ELR (cell line): ENCODE results near the gene LDAH.
A peak's percentile ranks its signal among the peaks of the same experiment; 100 is the strongest.

ENCODE experiments used
- DNase-seq: peaks from one replicate; pipeline ENCODE4 v3.0.0-alpha.2; 2015; ENCODE audit warnings: low read depth

Gene LDAH

GRCh38 chr2:20781656-20782265, 41.1 kb downstream of the LDAH start:
- DNase-seq: peak; percentile 43

DNA sequence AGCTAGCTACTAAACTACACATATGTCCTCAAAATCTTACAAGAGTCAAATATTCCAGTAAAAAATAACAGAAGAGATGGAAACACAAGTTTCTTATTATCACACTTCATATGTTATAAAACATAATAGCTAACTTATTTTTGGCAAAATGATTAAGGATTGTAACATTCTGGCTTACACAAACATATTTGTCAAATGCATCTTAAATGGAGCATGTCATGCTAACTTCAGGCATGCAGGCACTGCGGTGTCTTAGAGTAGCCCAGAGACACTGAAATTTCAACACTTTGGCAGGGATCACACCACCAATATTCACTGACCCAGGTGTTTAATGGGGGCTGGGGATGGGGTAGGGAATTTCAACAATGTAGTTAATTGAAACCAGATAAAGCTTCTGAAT, 51.6 kb downstream of the LDAH start:
- no peak for DNase-seq

DNA sequence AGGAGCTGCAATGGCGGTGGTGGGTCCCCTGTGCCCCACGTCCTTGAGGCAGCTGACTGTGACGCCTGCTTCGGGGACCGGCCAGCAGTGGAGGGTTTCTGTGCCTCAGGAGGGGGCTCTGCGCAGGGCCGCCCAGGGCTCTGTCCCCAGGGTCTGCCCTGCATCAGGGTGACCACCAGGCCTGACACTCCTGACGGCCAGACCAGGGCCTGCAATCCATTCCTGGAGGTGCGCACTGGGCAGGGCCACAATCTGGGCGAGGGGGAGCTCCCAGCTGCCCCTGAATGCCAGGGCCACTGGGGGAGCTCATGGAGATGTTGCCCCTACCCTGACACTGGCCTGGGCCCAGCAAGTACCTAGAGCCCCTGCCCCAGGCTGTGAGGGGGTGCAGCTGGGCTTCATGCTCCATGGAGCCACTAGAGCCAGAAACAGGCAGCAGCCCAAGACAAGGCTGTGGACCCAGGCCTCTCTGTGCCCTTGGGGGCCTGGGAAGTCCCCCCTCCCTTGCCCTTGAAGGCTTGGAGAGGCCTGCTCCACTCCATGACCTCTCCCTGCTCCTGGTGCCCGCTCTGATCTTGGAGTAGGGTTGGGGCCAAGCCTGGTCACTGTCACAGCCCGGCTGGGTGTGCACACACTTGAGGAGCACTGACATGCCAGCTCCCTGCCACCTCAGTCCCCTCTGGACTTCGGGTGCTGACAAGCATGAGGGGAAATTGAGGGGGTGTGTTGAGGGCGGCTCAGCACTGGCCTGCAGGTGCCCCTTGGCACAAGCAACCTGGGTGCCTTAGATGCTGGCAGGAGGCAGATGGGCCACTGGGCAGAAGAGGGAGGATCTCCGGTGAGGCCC, 55.9 kb downstream of the LDAH start:
- DNase-seq: no peak

DNA sequence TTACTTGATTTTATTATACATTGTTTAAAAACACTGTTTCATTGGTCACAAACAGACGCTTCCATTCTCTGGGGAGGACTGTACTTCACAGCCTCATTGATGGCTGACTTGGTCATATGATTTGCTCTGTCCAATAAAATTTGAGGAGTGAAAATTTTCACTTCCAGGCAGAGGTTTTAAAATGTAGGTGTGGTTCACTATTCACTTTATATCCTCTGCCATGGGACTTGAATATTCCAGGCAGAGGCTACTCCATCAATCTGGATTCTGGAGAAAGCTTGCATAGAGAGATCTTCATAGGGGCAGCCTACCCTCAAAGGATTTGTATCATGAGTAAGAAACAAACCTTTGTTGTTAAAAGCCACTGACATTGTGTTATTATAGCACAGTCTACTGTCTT, 56.7 kb downstream of the LDAH start:
- no peak for DNase-seq

- DNase-seq: no peak
Measured at GRCh38 chr2:20762945-20763683, 59.8 kb downstream of the LDAH start.

GRCh38 chr2:20759487-20759886, 63.4 kb downstream of the LDAH start:
- no peak for DNase-seq

GRCh38 chr2:20758997-20759396, 63.9 kb downstream of the LDAH start:
- no peak for DNase-seq

- no peak for DNase-seq
Measured at GRCh38 chr2:20757405-20758090, 65.4 kb downstream of the LDAH start.

DNA sequence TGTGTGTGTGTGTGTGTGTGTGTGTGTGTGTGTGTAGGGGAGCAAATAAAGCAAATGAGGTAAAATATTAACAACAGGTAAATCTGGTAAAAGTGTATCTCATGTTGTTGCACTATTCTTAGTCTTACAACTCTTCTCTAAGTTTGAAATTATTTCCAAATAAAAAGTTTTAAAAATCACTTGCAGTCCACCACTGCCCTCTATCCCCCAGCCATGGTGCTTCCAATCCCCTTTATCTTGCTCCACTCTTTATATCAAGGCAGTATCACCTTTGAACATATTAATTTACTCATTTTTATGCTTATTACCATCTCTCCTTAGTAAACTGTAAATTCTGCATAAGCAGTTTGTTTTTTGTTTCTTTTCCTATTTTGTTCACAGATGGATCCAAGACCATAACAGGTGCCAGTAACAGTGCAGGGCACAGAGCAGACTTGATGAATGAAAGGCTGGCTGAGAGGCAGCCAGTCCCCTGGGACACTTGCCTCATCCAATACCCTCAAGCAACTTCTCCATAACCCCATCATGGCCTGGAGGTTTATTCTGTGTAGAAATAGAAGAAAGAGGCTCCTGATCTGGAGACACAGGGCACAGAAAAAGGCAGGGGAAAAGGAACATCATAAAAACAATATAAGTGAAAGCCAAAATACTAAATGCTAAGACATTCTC, 67.6 kb downstream of the LDAH start:
- DNase-seq: peak; percentile 3

- no peak for DNase-seq
Measured at GRCh38 chr2:20752293-20752692, 70.6 kb downstream of the LDAH start.

- no peak for DNase-seq
Measured at GRCh38 chr2:20747317-20747716, 75.6 kb downstream of the LDAH start.

DNA sequence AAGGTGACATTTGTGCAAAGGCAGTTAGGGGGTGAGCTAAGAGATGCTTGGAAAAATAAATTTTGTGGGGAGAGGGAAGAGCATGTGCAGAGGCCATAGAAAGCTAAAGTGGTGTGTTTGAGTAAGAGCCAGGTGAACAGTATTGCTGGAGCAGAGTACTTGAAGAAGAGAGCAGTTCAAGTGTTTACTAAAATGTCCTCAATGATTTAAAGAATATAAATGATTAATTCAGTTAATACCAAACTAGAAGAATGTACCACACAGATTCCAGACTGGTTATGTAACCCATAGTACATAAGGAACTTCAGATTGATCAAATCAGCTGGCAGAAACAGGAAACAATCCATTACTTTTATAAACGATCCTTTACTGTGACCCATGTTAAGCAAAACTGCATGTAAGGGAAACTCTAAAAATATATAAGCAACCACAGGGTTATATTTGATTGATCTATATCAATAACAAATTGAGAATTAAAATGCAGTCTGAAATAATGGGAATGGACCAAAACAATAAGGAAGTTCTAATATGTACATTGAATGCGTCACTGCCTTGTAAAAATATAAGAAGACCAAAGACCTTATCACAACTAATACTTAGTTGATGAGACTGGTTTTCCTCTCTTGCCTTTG, 76.9 kb downstream of the LDAH start:
- no peak for DNase-seq

DNA sequence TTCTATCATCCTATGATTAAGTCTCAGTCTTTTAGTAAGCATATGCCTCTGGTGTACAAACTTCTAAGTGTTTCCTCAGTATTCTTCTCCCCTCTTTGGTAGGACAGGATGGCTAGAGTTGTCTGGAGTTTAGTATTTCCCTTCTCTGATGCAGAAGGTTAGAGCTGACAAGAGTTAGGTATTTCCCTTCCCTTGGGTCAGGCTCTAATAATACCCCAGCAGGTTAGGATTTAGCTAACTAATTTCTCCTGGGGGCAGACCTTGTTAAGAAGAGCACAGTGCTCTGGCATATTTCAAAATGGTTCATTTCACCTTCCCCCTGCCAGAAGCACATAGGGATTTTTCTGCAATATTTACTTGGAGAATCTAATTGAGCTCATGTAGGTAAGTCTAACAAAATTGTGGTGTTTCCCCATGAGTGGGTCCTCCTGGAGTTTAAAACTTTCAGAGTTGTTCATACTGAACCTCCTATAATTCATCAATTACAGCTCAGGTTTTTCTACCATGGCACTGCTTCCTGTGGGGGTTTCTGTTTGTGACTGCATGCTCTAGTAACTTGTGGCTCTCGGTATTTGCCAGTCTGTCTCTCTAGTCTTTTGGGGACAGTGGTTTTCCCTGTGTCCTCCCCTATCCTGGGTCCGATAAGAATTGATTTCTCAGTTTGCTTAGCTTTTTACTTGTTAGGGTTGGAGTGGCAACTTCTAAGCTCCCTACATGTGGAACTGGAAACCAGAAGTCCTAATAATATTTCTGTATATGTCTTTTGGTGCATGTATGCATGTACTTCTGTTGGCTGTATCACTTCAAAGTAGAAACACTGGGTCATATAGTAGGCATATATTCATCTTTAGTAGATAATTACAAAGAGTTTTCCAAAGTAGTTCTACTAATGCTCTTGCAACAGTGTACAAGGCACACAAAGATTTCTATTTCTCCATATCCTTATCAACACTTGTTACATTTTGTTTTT, 78.2 kb downstream of the LDAH start:
- DNase-seq: no peak

DNA sequence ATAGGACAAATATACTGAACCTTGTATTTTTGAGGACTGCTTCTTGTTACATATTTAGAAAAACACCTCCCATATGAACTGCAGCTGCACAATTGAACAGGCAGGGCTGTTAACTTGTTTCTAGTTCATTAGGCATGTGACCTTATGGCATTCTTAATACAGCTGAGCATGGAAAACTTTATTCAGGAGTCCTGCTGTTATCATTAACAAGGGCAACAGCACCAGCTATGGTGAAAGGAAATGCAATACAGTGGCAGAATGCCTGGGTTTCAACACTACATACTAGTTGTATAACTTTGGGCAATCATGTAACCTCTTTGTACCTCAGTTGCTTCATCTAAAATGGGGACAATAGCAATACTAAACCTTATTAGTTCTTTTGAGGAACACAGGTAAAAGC, 84.1 kb downstream of the LDAH start:
- no peak for DNase-seq

DNA sequence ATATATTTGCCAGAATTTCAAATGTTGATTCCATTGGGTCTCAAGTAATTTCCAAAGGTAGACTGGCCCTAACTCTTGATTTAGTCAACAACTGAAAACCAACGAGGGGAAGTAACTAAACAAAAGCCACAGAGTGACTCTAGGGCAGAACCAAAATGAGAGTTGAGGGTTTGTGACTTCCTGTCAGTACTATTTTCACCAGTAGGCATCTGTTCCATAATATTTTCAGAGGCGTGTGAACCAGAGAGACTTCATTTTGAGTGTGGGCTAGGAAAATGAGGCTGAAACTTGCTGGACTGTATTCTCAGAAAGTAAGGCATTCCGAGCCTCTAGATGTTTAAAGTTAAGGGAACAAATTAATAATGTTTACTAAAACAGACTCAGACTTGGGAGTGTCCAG, 85.4 kb downstream of the LDAH start:
- DNase-seq: no peak

GRCh38 chr2:20728114-20728758, 94.7 kb downstream of the LDAH start:
- no peak for DNase-seq

DNA sequence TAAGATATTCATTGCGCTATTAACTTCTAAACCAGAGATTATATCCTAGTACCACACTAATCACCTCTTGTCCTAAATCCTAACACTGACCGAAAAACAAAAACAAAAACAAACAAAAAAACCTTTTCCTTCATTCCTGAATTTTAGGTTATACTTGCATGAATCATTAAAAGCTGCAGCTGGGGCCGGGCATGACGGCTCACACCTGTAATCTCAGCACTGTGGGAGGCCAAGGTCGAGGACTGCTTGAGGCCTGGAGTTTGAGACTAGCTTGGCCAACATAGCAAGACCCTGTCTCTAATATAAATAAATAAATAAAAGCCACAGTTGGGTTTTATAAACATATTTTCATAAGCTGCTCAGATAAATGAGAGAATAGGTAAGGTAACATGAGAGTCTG, 96.0 kb downstream of the LDAH start:
- DNase-seq: no peak

- DNase-seq: no peak
Measured at GRCh38 chr2:20725782-20726181, 97.1 kb downstream of the LDAH start.

DNA sequence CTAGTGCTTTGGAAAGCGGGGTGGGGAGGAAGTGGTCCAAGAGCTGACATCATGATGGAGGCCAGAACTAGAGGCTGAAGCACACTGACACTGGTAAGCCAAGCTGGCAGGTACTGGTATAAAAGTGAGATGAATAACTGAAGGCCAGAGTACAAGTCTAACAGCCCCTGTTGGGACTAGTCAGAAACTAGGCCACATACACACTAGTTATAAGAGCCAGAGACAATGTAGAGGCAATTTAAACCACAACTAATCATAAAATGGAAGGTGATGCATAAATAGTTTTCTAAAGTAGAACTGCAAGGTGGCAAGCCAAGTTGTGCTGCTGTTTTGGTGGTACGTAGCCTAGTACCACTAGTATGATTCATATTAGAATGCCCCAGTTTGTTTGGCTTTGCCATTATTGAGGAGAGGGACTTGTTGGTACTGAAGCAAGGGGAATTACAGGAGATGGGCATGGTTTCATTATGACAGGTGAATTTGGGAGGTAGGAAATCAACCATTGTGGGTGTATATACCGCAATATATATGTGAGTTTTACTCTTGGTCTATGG, 98.3 kb downstream of the LDAH start:
- no peak for DNase-seq
